ENCODE results near the gene NID1.
"Not testable (repeated sequence)": the region's sequence is repeated elsewhere in the genome, so short reads cannot be mapped to it uniquely, and the experiment has no call there.

The NID1 gene

DNA sequence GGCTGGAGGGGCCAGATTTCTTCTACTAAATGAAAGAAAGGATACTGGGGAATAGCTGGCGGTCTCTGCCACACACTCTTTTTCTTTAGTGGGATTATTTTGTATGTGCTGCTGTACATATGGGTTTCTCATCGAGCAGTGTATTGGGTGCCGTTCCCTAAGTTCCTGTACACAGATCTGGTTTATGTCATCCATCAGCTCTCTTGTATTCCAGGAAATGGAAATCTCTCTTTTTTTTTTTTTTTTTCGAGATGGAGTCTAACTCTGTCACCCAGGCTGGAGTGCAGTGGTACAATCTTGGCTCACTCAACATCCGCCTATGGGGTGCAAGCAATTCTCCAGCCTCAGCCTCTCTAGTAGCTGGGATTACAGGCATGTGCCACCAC, 27.0 kb upstream of the NID1 start:
- DNase-seq, result no peak

DNA sequence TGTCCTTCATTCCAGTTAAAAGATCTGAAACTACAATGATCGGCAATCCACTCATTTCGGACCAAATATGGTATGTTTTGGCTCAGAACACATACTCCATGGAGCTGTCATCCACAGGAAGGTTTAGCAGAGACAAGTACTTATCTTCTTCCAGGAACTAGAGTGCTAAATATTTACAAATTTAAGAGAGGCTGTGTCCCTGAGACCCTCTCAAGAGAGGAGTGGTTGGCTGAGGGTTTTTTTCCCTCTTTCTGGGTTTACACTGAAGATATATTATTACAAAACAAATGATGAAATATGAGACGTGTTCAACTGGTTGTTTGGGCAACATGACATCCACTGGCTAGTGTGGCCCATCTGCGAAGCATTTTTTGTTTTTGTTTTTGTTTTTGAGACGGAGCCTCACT, 25.9 kb upstream of the NID1 start:
- no peak for DNase-seq

DNA sequence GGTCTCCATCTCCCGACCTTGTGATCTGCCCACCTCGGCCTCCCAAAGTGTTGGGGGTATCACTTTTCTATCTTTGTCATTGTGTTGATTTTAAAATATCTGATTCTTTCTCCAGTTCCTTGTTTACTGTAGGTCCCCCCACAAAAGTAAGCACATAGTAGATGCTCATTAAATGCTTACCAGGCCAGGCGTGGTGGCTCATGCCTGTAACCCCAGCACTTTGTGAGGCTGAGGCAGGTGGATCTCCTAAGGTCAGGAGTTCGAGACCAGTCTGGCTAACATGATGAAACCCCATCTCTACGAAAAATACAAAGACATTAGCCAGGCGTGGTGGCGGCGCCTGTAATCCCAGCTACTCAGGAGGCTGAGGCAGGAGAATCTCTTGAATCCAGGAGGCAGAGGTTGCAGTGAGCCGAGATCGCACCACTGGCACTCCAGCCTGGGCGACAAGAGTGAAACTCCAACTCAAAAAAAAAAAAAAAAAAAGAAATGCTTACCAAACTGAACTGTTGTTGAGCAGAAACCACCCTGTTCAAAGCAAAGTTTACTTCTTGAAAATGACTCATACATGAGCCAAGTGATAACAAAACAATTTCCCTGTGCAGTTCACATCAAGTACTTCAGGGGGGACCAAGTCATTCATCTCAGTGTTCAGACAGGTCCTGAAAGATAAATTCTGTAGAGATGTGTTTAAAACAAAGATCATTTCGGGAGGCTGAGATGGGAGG, 24.3 kb upstream of the NID1 start:
- no peak for DNase-seq

DNA sequence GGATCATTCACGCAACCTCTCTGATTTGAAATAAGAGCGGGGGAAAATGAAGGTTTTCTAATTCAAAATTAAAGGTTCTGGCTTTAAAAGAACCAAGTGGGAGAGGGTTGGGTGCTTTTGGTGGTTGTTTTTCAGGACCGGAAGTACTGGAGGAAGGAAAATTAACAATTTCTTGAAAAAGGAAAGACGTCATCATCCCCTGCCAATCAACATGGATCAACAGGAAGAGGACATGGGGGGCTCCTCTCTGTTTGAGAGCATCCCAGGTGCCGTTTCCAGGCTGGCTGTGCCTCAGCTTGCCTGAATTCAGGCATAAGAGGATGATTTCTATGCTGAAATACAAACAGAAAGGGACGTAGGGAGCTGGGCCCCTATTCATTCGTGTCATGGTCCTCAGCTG, 21.6 kb upstream of the NID1 start:
- no peak for DNase-seq

DNA sequence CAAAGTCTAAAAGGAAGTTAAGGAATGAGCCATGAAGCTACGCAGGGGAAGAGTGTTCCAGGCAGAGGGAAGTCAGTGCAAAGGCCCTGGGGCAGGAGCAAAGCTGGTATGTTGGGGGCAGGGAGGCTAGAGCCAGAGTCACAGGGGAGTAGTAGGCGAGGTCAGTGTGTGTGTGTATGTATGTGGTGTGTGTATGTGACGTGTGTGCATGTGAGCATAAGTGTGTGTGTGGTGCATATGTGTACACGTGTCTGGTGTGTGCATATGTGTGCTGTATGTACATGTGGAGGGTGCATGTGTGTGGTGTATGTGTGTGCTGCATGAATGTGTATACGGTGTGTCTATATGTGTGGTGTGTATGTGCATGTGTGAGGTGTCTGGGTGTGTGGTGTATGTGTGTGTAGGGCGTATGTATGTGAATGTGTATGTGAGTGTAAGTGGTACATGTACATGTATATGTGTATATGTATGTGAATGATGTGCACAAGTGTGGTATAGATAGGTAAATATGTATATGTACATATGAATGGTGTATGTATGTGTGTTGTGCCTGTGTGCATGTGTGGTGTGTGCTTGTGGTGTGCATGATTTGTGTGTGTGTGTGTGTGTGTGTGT, 20.8 kb upstream of the NID1 start:
- DNase-seq, result no peak

DNA sequence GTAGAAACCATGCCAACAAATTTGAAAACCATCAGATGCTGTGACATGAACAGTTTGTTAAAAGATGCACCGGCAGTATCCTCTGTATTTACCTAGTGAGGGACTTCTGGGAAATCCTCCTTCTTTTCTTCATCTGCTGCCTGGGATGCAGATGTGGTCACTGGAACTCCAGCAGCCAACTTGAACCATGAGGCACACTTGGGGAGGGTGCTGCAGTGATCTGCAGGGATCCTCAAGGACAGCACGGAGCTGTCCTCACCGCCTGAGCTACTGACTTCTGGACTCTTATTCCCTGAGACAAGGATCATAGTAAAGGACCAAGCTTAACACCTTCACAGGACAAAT, 19.5 kb upstream of the NID1 start:
- no peak for DNase-seq

DNA sequence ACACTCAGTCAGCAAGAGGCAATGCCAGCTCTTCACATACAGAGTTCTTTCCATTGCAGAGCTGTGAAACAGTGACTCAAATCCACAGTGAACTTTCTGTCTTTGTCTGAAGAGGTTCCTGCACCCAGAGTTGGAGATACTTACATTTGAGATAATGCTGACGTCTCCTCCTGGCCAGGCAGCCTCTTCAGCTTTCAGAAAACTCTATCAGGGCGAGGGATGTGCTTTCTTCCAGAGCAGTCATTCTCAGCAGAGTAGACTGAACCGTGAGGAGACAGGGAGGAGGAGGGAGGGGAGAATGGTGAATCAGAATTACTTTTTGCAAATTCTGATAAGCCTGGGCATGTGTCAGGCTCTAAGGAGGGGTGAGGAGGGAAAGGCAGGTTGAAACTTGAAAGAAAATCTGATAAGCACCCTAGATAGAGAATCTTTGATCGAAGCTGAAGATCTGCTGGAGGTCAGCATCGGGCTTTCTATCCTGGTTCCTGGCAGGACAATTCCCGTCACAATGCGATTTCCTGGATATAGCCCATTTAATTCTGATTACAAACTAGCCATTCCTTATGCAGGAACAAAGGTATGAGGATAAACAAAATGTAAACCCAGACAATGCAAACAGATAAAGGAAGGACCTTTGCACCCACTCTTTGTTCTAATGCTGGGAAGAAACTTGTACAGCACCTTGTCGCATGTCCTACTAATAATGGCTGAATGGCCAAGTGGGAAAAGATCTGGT, 18.9 kb upstream of the NID1 start:
- DNase-seq, result no peak

DNA sequence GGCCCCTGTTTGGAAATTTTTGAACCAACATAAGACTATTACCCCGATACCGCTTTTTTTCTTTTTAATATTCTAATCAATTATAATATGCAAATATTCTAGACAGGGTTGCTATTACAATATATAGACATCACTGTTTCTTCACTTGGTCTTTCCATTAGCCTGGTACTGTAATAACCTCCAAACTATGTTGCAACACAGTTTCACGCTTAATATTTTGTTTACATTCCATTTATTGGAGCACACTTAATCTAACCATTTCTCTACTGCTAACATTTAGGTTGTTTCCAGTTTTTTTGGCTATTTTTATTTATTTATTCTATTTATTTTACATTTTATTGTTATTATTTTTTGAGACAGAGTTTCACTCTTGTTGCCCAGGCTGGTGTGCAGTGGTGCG, 17.6 kb upstream of the NID1 start:
- no peak for DNase-seq

DNA sequence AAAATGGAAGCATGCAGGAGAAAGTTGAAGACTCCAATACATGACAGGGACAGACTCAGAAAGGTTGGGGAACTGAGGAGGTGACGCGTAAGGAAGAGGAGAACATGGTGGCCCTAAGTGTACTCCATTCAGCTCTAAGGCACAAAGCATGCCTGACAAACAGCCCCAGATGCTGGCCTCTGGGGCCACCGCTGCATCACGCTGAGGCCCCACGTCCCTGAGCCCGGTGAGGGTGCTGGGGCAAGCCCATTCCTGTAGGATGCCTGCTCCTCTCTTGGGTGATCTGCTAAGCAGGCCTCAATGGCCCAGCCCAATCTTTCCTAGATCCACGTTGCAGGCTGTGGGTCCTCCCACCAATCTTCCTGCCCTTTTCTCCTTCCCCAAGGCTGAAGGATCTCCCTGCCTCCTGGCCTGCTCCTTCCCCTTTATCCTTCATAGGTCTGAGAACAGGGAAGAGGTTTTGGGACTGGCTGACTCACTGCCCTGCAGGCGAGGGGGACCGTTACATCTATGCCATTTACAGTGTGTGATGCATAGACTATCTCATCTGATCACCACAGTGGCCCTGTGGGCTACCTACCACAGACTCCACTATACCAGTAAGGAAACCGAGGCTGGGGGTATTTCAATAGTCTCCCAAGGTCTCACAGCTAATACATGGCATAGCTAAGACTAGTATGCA, 16.8 kb upstream of the NID1 start:
- no peak for DNase-seq

DNA sequence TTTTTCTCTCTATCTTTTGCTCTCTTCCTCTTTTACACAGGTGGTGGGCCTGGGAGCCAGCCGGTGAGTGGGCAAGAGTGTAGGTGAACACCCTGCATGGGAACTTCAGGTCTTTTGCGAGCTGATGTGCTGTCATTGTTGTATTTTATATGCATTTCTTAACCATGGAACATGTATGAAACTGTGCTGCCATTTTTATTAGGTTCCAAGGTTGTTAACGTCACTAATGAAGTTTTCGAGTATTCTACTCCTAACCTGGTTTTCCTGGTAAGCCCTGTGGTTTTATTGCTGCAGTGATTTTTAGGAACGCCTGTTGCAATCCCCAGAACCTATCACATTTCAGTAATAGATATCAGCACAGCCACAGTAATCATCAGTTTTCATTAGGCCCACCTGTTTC, 14.8 kb upstream of the NID1 start:
- no peak for DNase-seq

DNA sequence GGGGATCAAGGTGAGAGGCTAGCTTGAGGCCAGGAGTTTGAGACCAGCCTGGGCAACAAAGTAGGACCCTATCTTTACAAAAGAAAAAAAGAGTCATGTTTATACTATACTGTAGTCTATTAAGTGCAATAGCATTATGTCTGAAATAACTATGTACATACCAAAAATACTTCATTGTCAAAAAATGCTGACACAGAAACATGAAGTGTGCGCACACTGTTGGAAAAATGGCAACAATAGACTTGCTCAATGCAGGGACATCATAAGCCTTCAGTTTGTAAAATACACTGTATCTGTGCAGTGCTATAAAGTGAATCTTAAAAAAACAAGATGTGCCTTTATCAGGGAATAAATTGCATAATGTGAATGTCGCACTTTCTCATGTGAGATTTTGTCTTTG, 14.1 kb upstream of the NID1 start:
- no peak for DNase-seq

DNA sequence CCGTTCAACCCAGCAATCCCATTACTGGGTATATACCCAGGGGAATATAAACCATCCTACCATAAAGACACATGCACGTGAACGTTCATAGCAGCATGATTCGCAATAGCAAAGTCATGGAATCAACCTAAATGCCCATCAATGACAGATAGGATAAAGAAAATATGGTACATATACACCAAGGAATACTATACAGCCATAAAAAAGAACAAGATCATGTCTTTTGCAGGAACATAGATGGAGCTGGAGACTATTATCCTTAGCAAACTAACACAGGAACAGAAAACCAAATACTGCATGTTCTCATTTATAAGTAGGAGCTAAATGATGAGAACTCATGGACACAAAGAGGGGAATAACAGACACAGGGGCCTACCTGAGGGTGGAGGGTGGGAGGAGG, 13.2 kb upstream of the NID1 start:
- not testable (repeated sequence) for DNase-seq

DNA sequence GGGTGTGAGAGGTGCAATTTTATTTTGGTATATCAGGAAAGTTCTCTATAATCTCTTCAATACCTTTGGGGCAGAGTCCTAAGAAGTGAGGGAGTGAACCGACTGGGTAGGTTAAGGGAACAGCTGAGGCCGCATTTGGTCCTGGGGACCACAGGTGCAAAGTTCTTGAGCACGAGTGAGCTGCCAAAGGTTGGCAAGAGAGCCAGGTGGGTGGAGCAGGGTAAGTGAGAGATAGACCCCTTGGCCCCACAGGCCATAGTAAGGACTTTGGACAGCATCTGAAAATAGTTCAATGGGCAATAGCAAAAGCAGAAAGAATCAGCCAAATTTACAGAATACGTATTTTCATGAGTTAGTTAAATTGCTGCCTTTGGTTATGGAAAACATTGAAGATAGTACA, 11.0 kb upstream of the NID1 start:
- no peak for DNase-seq

DNA sequence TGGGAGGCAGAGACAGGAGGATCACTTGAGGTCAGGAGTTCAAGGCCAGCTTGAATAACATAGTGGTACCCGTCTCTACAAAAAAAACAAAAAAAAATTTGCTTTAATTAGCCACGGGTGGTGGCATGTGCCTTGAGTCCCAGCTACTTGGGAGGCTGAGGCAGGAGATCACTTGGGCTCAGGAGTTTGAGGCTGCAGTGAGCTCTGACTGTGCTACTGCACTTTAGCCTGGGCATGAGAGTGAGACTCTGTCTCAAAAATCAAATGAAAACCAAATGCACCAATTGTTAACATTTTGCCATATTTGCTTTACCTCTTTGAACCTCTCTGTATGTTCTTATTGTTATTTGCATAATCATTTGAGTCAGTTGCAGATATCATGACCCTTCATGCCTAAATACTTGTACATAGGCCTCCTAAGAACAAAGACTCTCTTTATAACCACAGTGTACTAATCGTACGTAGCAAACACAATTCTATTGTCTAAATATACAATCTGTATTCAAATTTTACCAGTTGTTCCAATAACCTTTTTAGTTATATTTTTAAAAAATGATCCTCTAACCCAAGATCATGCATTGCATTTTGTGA, 8.5 kb upstream of the NID1 start:
- DNase-seq, result no peak

DNA sequence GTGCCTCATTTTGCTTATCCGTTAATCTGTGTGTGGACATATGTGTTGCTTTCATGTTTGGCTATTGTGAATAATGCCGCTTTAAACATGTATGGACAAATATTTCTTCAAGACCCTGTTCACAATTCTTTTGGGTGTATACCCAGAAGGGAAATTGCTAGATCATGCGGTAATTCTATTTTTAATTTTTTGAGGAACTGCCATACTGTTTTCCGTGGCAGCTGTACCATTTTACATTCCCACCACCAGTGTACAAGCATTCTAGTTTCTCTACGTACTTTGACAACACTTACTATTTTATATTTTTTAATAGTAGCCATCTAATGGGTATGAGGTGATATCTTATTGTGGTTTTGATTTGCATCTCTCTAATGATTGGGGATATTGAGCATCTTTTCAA, 7.1 kb upstream of the NID1 start:
- DNase-seq, result no peak

DNA sequence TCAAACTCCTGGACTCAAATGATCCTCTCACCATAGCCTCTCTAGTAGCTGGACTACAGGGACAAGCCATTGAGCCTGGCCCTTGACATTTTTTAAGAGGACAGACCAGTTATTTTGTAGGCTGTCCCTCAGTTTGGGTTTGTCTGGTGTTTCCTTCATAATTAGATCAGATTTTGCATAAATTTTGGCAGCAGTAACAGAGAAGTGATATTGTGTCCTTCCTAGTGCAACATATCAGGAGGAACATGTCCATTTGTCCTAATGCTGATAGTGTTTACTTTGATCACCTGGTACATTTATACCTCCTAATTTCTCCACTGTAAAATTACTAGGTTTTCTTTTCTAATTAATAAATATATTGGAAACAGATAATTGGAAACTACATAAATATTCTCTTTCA, 5.9 kb upstream of the NID1 start:
- no peak for DNase-seq

DNA sequence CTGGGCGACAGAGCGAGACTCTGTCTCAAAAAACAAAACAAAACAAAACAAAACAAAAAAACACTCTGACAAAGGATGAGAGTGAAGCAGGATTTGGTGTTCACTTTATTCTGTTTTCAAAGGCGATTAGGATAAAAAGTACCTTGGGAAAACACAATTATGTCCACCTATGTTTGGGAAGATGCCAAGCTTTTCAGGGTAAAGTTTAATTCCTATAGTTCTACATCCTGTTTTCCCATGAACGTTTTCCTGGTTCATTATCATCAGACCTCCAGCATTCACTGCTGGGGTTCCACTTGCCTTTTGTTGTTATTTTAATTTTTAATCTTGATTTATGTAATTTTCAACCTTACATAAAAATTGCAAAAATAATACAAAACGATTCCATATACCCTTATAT, 4.9 kb upstream of the NID1 start:
- no peak for DNase-seq

DNA sequence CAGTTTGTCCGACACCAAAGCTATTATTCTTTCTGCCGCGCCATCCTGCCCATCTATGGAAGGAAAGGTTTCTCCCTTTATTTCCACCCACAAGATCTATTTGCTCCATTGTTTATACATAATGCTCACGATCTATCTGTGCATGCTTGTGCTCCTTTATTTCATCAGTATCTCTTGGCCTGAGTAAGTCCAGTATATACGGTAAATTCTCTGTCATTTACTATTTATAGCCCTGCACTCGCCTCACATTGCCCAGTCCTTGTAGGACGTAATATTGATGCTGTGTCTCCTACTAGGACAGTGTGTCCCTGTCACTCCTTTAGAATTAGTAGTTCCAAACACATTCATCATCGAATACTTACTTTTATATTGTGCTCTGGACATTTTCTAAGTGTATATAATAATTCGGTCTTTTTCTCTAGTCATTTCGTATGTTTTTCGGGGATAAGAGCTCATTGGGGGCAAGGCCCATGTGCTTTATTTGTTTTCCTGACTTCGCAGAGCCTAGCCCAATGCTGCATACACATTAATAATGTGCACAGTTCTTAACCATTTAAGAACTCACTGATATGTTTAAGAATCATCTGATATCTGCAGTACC, 3.1 kb upstream of the NID1 start:
- no peak for DNase-seq

DNA sequence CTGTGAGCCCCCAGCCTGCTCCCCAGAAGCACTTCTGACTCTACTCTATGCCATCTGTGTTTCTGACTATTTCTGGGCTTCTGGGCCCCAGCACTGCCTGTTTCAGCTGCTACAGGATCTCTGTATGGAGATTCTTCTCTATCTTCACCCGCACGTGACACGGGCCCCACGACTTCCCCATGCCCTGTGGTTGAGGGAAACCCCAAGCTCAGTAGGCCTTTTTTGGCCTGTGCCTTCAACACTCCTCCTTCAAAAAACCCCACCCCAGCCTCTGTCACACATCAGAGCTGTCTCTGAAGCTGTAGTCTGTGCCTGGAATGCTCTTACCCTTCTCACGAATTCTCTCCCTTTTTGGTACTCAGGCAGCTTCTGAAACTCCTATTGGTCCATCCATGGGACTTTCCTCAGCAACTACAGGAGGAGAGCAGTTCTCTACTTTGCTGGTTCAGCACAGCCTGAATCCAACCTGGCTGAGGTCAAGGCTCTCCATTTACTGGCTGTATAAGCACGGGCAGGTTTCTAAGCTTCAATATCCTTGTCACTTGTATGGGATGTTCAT, 2.0 kb upstream of the NID1 start:
- no peak for DNase-seq

DNA sequence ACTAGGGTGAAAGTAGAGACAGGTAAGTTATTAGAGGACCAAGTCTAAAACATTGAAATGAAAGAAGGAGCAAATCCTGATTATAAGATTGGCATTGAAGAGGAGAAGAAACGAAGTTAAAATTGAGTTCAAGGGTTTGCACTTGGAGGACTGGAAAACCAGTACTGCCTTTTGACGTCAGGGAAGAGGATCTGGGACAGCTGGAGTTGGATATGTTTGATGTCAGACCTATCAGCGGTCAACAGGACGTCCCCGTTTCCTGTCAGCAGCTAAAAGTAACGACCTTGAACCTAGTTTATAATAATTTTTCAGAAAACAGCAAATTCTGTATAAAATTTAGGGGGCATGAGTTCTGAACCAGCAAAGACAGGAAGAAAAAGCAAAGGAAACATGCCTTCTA, 1.2 kb upstream of the NID1 start:
- no peak for DNase-seq

DNA sequence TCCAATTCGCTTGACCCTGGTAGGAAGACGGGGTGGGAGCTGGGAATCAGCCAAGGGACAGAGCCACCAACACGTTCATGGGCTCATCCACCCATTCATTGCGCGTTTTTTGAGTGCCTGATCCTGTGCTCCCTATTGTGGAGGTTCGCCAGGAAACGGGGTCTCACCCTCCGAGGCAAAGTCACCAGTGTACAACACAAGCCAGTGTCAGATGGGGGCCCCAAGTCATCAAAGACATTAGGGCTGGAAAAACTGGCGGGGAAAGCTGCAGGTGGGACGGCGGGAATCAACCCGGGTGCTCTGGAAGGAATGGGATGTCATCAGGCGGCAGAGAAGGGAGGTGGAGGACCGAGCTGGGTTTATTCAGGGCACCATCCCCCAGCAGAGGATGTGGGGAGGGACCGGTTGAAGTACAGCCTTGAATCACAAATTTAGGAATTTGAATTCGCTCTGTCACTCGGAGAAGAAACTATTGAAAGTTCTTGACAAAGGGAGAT, 667 bp upstream of the NID1 start:
- no peak for DNase-seq

DNA sequence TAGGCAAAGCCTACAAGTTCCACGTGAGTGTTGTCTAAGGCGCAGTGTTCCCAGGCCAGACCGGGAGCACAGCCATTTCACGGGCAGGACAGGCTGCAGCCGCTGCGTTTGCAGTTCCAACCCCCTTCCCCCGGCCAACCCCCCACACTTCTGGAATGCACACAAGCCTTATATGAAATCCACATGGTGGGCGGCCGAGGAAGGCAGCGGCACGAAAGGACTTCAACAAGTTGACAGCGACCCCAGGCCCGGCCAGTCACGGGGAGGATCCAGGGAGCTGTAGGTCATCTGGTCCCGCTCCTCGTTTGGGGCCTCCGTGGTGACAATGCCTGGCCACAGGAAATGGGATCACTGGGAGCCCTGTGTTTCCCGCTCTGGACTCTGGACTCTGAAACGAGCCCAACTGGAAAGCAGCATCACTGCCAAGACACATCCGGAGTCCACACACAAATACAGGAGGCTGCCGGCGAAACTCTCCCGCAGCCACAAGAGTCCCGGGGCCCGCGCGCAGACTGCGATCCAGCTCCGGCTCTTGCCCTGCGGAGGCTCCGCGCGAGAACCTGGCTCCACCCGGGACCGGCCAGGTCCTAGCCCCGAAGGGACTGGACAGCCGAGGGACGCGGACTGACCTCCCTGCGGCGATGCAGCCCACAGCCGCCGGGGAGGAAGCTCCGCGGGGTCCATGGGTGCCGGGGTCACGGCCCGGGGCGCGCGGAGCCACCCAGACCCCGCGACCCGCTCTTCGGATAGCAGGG, 794 bp downstream of the NID1 start:
- no peak for DNase-seq

Measured in COR-L47 (cell line).